Ectodermal cell (in vitro differentiated cells): ENCODE measurements around the gene AHNAK2.

Experiments
- H3K27ac ChIP-seq: 2 replicates; pipeline ENCODE4 v1.7.0; 2013; ENCODE audit warnings: mild to moderate bottlenecking, low read depth, low read length; ENCODE audit not compliant: insufficient read depth, poor library complexity, severe bottlenecking
- H3K27me3 ChIP-seq: 2 replicates; pipeline ENCODE4 v1.7.0; 2013; ENCODE audit warnings: mild to moderate bottlenecking, low read length; ENCODE audit not compliant: insufficient read depth, control insufficient read depth, poor library complexity, severe bottlenecking
- H3K36me3 ChIP-seq: one replicate; pipeline ENCODE4 v1.7.0; 2013; ENCODE audit warnings: low read length; ENCODE audit not compliant: control insufficient read depth, insufficient read depth
- H3K4me1 ChIP-seq: one replicate; pipeline ENCODE4 v1.7.0; 2013; ENCODE audit warnings: low read length; ENCODE audit not compliant: control insufficient read depth, insufficient read depth
- H3K4me3 ChIP-seq: 2 replicates; pipeline ENCODE4 v1.7.0; 2013; ENCODE audit warnings: low read depth, low read length, control low read depth; ENCODE audit not compliant: insufficient read depth
- H3K9me3 ChIP-seq: 2 replicates; pipeline ENCODE4 v1.7.0; 2013; ENCODE audit warnings: mild to moderate bottlenecking, low read length, moderate library complexity; ENCODE audit not compliant: control insufficient read depth
- WGBS, 2 experiments: methylation state at CpG; one replicate each; pipeline ENCODE4 v1.1.7; 2013; ENCODE audit warnings: missing lambda C conversion rate in 2 of 2; 5-methylcytosine and 5-hydroxymethylcytosine counted together

Gene AHNAK2

GRCh38 chr14:105011312-105011990, 33.3 kb upstream of the AHNAK2 start:
- Histone ChIP-seq H3K36me3 (peaks cover 19% of the 10 kb centered on the region), H3K27me3 (no peaks in the 10 kb centered on the region)
- 95% methylated on average over 29 of the region's 29 CpGs for WGBS, 2 experiments

DNA sequence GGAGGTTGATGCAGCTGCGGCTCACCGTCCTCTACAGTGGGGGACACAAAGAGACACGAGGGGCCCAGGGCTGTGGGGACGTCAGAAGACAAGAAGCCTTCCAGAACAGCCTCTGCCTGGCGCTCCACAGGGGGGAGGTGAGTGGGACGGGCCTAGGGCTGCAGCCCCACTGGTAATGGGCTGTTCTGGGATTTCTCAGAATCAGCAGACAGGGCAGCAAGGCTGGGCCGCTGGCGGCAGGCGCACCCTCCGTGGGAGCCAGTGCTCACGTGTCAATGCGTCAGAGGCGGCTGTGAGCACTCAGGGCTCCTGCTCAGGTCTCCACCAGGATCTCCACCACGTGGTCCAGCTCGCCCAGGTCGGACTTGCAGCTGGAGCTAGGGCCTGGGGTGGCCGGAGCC, 32.7 kb upstream of the AHNAK2 start:
- Histone ChIP-seq H3K4me3 (no peak overlapping the region), H3K9me3 (no peaks in the 10 kb centered on the region), H3K36me3 (peaks cover 18% of the 10 kb centered on the region), H3K4me1 (peaks cover 16% of the 10 kb centered on the region), H3K27ac (no peak overlapping the region), H3K27me3 (no peaks in the 10 kb centered on the region)
- 88 to 89% methylated on average over 17 of the region's 17 CpGs for WGBS, 2 experiments

More at GRCh38 chr14:105011312-105011990, 33.3 kb upstream of the AHNAK2 start:
- Histone ChIP-seq H3K27ac (no peak overlapping the region), H3K4me1 (peaks cover 19% of the 10 kb centered on the region), H3K9me3 (no peaks in the 10 kb centered on the region), H3K4me3 (no peak overlapping the region)

DNA sequence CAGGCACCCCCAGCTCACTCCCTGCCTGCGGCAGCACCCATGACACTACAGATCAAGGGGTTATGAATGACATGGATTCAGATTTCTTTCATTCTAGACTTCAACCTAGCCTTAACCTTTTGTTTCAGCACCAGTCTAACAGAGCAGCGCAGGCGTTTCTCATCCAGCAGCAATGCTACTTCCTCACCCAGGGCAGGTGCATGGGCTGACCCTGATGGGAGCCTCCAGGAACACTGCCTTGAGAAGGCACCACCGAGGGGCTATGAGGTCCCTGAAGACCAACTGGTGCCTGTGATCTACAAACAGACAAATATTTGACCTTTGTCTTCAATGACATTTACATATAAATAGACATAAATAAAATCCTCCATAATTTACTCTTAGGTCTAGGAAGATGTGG, 31.9 kb upstream of the AHNAK2 start:
- Histone ChIP-seq H3K27ac (no peak overlapping the region), H3K36me3 (peaks cover 18% of the 10 kb centered on the region), H3K9me3 (no peaks in the 10 kb centered on the region), H3K4me1 (peaks cover 12% of the 10 kb centered on the region), H3K4me3 (no peak overlapping the region), H3K27me3 (no peaks in the 10 kb centered on the region)
- WGBS, 2 experiments = 94 to 96% methylated on average over 4 of the region's 4 CpGs

- Histone ChIP-seq H3K27me3 (no peaks in the 10 kb centered on the region), H3K36me3 (peaks cover 18% of the 10 kb centered on the region), H3K4me3 (no peak overlapping the region), H3K27ac (no peak overlapping the region), H3K4me1 (no peaks in the 10 kb centered on the region), H3K9me3 (no peaks in the 10 kb centered on the region)
- WGBS, 2 experiments = 94 to 96% methylated on average over 19 of the region's 19 CpGs
Measured at GRCh38 chr14:105007593-105008264, 29.6 kb upstream of the AHNAK2 start.

DNA sequence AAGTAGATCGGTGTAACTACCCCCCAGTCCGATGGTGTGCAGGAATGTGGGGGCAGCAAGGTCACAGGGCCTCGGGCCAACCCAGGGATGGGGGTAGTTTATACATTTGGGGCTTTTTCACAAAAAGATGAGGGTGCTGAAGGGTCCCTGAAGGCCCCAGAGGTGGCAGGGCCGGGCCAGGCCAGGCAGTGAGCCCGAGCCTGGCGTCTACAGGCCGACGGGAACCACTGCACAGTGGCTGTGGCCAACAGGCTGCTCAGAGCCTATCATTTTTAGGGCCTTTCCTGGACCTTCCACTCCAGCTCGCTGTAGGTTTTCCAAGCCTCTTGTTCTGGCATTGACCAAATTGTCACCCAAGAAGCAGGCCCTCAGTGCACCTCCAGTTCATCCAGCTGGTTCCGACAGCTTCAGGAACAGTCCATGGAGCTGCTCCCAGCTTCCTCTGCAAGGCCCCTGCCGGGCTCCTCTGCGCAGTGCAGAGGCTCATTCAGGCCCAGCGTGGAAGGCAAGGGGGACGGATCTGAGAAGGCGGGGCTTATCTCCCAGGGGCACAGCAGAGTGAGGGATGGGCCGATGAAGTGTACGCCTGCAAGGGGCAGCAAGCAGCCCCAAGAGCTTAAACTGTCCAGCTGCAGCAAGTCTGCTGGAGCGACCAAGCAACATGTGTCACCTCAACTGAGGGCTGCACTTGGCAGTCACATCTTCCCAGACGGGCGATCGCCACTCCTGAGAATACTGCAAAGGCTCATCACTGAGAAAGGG, 28.8 kb upstream of the AHNAK2 start:
- Histone ChIP-seq H3K27ac (no peak overlapping the region), H3K36me3 (peaks cover 18% of the 10 kb centered on the region), H3K9me3 (no peaks in the 10 kb centered on the region), H3K4me1 (no peaks in the 10 kb centered on the region), H3K4me3 (no peak overlapping the region), H3K27me3 (no peaks in the 10 kb centered on the region)
- WGBS, 2 experiments = 86 to 87% methylated on average over 21 of the region's 21 CpGs

- WGBS, 2 experiments = 95 to 96% methylated on average over 21 of the region's 21 CpGs
- Histone ChIP-seq H3K27ac (no peak overlapping the region), H3K27me3 (no peaks in the 10 kb centered on the region), H3K4me1 (no peaks in the 10 kb centered on the region), H3K9me3 (no peaks in the 10 kb centered on the region), H3K4me3 (no peak overlapping the region), H3K36me3 (peaks cover 11% of the 10 kb centered on the region)
Measured at GRCh38 chr14:105005929-105006830, 28.0 kb upstream of the AHNAK2 start.

GRCh38 chr14:105005329-105005928, 27.3 kb upstream of the AHNAK2 start:
- Histone ChIP-seq H3K9me3 (no peaks in the 10 kb centered on the region), H3K4me1 (no peaks in the 10 kb centered on the region), H3K27ac (no peak overlapping the region), H3K27me3 (no peaks in the 10 kb centered on the region), H3K36me3 (peaks cover 5% of the 10 kb centered on the region), H3K4me3 (no peak overlapping the region)
- WGBS, 2 experiments = 94 to 95% methylated on average over 20 of the region's 20 CpGs

DNA sequence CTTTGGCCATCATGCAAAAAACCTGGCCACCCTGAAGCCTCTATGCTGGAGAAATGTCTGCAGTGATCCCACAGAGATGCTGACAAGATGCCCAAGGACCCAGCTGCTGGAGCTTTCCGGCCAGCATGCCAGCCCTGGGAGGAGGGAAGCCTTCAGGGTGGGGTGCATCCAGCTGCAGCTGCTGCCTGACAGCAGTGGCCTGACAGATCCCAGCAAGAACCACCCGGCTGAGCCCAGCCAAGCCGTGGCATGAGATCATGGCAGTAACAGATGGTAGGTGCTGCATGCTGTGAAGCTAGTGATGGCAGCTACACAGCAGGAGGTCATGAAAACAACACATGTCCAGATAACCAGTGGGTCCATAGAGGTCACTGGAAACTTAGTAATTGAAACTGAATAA, 21.2 kb upstream of the AHNAK2 start:
- Histone ChIP-seq H3K4me3 (no peak overlapping the region), H3K27ac (no peak overlapping the region), H3K27me3 (no peaks in the 10 kb centered on the region), H3K36me3 (peaks cover 3% of the 10 kb centered on the region), H3K4me1 (no peaks in the 10 kb centered on the region), H3K9me3 (no peaks in the 10 kb centered on the region)
- 95 to 97% methylated on average over 3 of the region's 3 CpGs for WGBS, 2 experiments

- H3K4me3 ChIP-seq = no peak overlapping the region
- 91 to 95% methylated on average over 5 of the region's 5 CpGs for WGBS, 2 experiments
Measured at GRCh38 chr14:104998801-104999200, 20.6 kb upstream of the AHNAK2 start.

More at GRCh38 chr14:104998801-104999200, 20.6 kb upstream of the AHNAK2 start:
- Histone ChIP-seq H3K27me3 (no peaks in the 10 kb centered on the region), H3K27ac (no peak overlapping the region), H3K36me3 (peaks cover 3% of the 10 kb centered on the region), H3K9me3 (no peaks in the 10 kb centered on the region), H3K4me1 (no peaks in the 10 kb centered on the region)
